Progenitor cell of endocrine pancreas (in vitro differentiated cells): ENCODE results near the gene MAPK8. TPM values are rescaled to one million over a fixed set of nuclear protein-coding genes. Genes with fewer than 3 reads are reported as not detected.
"Not testable (repeated sequence)": the region's sequence is repeated elsewhere in the genome, so short reads cannot be mapped to it uniquely, and the experiment has no call there.

Experiments used
- DNase-seq: peaks from one replicate; pipeline ENCODE4 v3.0.0; 2021; ENCODE audit warnings: low spot score; ENCODE audit not compliant: unreplicated experiment
- H3K27ac Mint-ChIP-seq: 2 replicates; pipeline ENCODE4 v1.8.0; 2021; ENCODE audit warnings: mild to moderate bottlenecking, moderate library complexity, mixed read lengths
- H3K27me3 Mint-ChIP-seq: 2 replicates; pipeline ENCODE4 v1.8.0; 2021; ENCODE audit warnings: mixed read lengths
- H3K36me3 Mint-ChIP-seq: 2 replicates; pipeline ENCODE4 v1.8.0; 2022; ENCODE audit warnings: mixed read lengths; ENCODE audit not compliant: insufficient read depth
- H3K4me1 Mint-ChIP-seq: 2 replicates; pipeline ENCODE4 v1.8.0; 2021; ENCODE audit warnings: low read depth, mixed read lengths
- H3K4me3 Mint-ChIP-seq: 2 replicates; pipeline ENCODE4 v1.8.0; 2021; ENCODE audit warnings: low read depth, mild to moderate bottlenecking, moderate library complexity, mixed read lengths
- H3K9me3 Mint-ChIP-seq: 2 replicates; pipeline ENCODE4 v1.8.0; 2021; ENCODE audit warnings: low read depth, mixed read lengths
- CTCF ChIP-seq: fragments of 200-600 bp; sonication (generic); IDR thresholded peaks from one replicate; pipeline ENCODE4 v1.5.0; 2021; ENCODE audit warnings: antibody characterized with exemption, mild to moderate bottlenecking; ENCODE audit not compliant: unreplicated experiment
- total RNA-seq: library from RNA; stranded (reverse); gene quantifications from 2 replicates; pipeline ENCODE4 v1.2.1, GENCODE V29; 2021

MAPK8 gene
- total RNA-seq, 1 donor from 2014 or later: 69.7 TPM

- H3K4me1 Mint-ChIP-seq: peaks cover 26% of the 10 kb centered on the region
- H3K36me3 Mint-ChIP-seq: peaks cover 2% of the 10 kb centered on the region
- H3K4me3 Mint-ChIP-seq: no peak overlapping the region
- H3K27ac Mint-ChIP-seq: no peak overlapping the region
- no peak for TF ChIP-seq CTCF
- DNase-seq: no peak
- H3K27me3 Mint-ChIP-seq: no peaks in the 10 kb centered on the region
- H3K9me3 Mint-ChIP-seq: no peaks in the 10 kb centered on the region
Measured at GRCh38 chr10:48419714-48420113, 113.2 kb downstream of the MAPK8 start.

GRCh38 chr10:48421862-48422261, 115.4 kb downstream of the MAPK8 start:
- not testable (repeated sequence) for H3K36me3 Mint-ChIP-seq, H3K27ac Mint-ChIP-seq, H3K9me3 Mint-ChIP-seq, DNase-seq, H3K27me3 Mint-ChIP-seq, H3K4me3 Mint-ChIP-seq
- H3K4me1 Mint-ChIP-seq: peaks cover 16% of the 10 kb centered on the region

GRCh38 chr10:48423884-48424283, 117.4 kb downstream of the MAPK8 start:
- no peak for TF ChIP-seq CTCF
- Mint-ChIP-seq H3K27ac (no peak overlapping the region), H3K4me1 (no peaks in the 10 kb centered on the region), H3K27me3 (no peaks in the 10 kb centered on the region), H3K36me3 (peaks cover 4% of the 10 kb centered on the region), H3K4me3 (no peak overlapping the region), H3K9me3 (no peaks in the 10 kb centered on the region)
- DNase-seq: no peak

- Mint-ChIP-seq H3K4me1 (peaks cover 6% of the 10 kb centered on the region), H3K36me3 (peaks cover 13% of the 10 kb centered on the region), H3K9me3 (no peaks in the 10 kb centered on the region), H3K27me3 (no peaks in the 10 kb centered on the region), H3K4me3 (no peak overlapping the region), H3K27ac (no peak overlapping the region)
- DNase-seq: no peak
- no peak for TF ChIP-seq CTCF
Measured at GRCh38 chr10:48428896-48429295, 122.4 kb downstream of the MAPK8 start.

DNA sequence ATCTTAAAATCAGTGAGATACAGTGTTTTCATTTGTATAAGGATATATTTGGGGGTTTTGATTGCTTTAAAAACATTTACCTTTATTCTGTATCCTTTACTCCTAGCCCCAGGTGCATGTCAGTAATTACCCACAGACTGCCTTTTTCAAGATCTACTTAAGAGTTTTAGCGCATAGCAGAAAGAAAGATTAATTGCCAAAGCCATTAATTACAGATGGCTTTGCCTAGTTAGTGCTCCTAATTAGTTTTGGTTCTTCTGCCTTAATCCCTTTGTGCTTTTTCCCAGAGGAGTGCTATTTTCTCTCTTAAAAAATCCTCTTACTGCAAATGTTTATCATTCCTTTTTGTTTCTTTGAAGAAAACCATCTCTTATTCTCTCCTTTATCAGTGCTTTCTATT, 122.8 kb downstream of the MAPK8 start:
- H3K27ac Mint-ChIP-seq: no peak overlapping the region
- no peak for TF ChIP-seq CTCF
- H3K36me3 Mint-ChIP-seq: peaks cover 13% of the 10 kb centered on the region
- H3K4me1 Mint-ChIP-seq: peaks cover 6% of the 10 kb centered on the region
- DNase-seq: no peak
- H3K4me3 Mint-ChIP-seq: no peak overlapping the region
- no peaks in the 10 kb centered on the region for H3K9me3 Mint-ChIP-seq
- no peaks in the 10 kb centered on the region for H3K27me3 Mint-ChIP-seq

DNA sequence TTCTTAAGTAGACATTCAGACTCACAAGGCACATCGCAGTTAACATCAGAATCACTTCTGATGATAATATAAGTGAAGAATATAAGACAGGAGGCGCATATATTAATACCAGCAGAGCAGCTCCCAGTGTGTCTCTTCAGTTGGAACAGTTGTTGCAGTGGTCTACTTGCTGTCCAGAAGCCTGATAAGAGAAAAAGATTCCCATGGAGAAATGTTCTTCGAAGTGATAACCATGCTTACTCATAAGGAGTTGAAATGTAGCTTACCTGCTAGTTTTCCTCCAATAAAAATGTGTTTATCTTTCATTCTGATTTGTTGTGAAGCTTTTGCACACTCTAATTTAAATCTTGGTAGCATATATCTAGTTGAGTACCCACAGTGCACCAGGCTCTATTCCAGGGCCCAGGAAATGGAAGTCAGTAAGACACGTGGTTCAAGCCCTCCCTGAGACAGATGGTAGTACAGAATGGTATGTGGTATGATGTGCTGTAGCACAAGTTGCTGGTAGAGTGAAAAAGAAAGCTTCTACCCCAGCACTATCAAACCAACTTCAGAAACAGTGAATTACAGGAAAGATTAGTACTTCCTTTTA, 124.0 kb downstream of the MAPK8 start:
- DNase-seq: no peak
- Mint-ChIP-seq H3K4me1 (peaks cover 6% of the 10 kb centered on the region), H3K27me3 (no peaks in the 10 kb centered on the region)

More for the DNA sequence above, 124.0 kb downstream of the MAPK8 start:
- Mint-ChIP-seq H3K36me3 (peaks cover 13% of the 10 kb centered on the region), H3K9me3 (no peaks in the 10 kb centered on the region), H3K4me3 (no peak overlapping the region), H3K27ac (peak overlapping the region; percentile 85)
- TF ChIP-seq CTCF: no peak
